Activated CD8-positive, alpha-beta memory T cell treated with anti-CD3 and anti-CD28 coated beads for 36 hours (primary cell): ENCODE measurements around the gene TRAPPC2B. TPM values are rescaled to one million over a fixed set of nuclear protein-coding genes. Genes with fewer than 3 reads are reported as not detected.

Source experiments
- CTCF ChIA-PET: fragments of 350-600 bp; sonication (Branson Sonifier 250); formaldehyde crosslinking; loops from one replicate; lab custom pipeline; 2021; ENCODE audit warnings: antibody characterized with exemption; lab: Charles Lee
- POLR2A ChIA-PET: fragments of 350-600 bp; sonication (Branson Sonifier 250); formaldehyde crosslinking; loops from one replicate; lab custom pipeline; 2021; ENCODE audit warnings: antibody characterized with exemption; lab: Charles Lee
- total RNA-seq, 2 experiments: library from RNA; stranded (reverse); gene quantifications; one replicate each; pipeline ENCODE4 v1.2.3, GENCODE V29; 2021

The TRAPPC2B gene
- 1 to 10 TPM; 5.6 to 7.1 TPM for total RNA-seq

- ChIA-PET POLR2A (interaction anchor here (0.6 to 1.7 kb wide), 2 partner anchors 26 to 820 kb away, joined by 3 to 5 read pairs; partner anchors contain the start of genes ZNF274 and ZNF548), CTCF (interaction anchor here (1.0 kb wide), 1 partner anchor 12 kb away, joined by 3 read pairs; the partner anchor contains the start of gene ZNF304)
Measured at GRCh38 chr19:57362997-57363687, at the start of gene TRAPPC2B, which contains the start of gene ZNF547. TSS of gene TRAPPC2B (plus strand) at chr19:57363551. CDS start at chr19:57364834, 1,283 bp downstream. TSS of gene ZNF547 (plus strand) at chr19:57363551. CDS start at chr19:57368556, 5,005 bp downstream.

- ChIA-PET POLR2A (no interaction called here), CTCF (no interaction called here)
Measured at GRCh38 chr19:57314146-57314545, 49.2 kb upstream of the TRAPPC2B start.

- ChIA-PET POLR2A (interaction anchor here (0.7 kb wide), 1 partner anchor 41 kb away, joined by 9 read pairs; no protein-coding TSS in a partner anchor), CTCF (interaction anchor here (0.6 kb wide), 1 partner anchor 67 kb away, joined by 3 read pairs; no protein-coding TSS in a partner anchor)
Measured at GRCh38 chr19:57317503-57317902, 45.8 kb upstream of the TRAPPC2B start.

- ChIA-PET CTCF (interaction anchor here (0.6 kb wide), 1 partner anchor 47 kb away, joined by 5 read pairs; no protein-coding TSS in a partner anchor), POLR2A (no interaction called here)
Measured at GRCh38 chr19:57319869-57320179, 43.5 kb upstream of the TRAPPC2B start.

GRCh38 chr19:57320180-57321084, 42.9 kb upstream of the TRAPPC2B start, which contains the start of gene ZNF543:
TSS of gene ZNF543 (plus strand) at chr19:57320472. CDS start at chr19:57320854, 382 bp downstream.
- POLR2A ChIA-PET, result interaction anchor here (0.8 kb wide), 1 partner anchor 79 kb away, joined by 3 read pairs; no protein-coding TSS in a partner anchor
- CTCF ChIA-PET, result no interaction called here

GRCh38 chr19:57321116-57321515, 42.2 kb upstream of the TRAPPC2B start:
- ChIA-PET CTCF (no interaction called here), POLR2A (interaction anchor here (0.8 kb wide), 1 partner anchor 80 kb away, joined by 3 read pairs; no protein-coding TSS in a partner anchor)

- ChIA-PET POLR2A (no interaction called here), CTCF (no interaction called here)
Measured at GRCh38 chr19:57321751-57322150, 41.6 kb upstream of the TRAPPC2B start.

- POLR2A ChIA-PET, result no interaction called here
Measured at GRCh38 chr19:57324992-57325391, 38.4 kb upstream of the TRAPPC2B start.

GRCh38 chr19:57327993-57328392, 35.4 kb upstream of the TRAPPC2B start:
- ChIA-PET POLR2A (no interaction called here), CTCF (no interaction called here)

More at GRCh38 chr19:57324992-57325391, 38.4 kb upstream of the TRAPPC2B start:
- CTCF ChIA-PET, result no interaction called here

GRCh38 chr19:57334191-57334590, 29.2 kb upstream of the TRAPPC2B start:
- POLR2A ChIA-PET, result interaction anchor here (0.6 kb wide), 1 partner anchor 36 kb away, joined by 4 read pairs; no protein-coding TSS in a partner anchor
- CTCF ChIA-PET, result no interaction called here

- POLR2A ChIA-PET, result no interaction called here
- CTCF ChIA-PET, result no interaction called here
Measured at GRCh38 chr19:57338877-57339276, 24.5 kb upstream of the TRAPPC2B start.

- ChIA-PET POLR2A (no interaction called here), CTCF (interaction anchor here (0.7 kb wide), 1 partner anchor 176 kb away, joined by 3 read pairs; no protein-coding TSS in a partner anchor)
Measured at GRCh38 chr19:57342582-57342981, 20.8 kb upstream of the TRAPPC2B start.

- CTCF ChIA-PET, result no interaction called here
- POLR2A ChIA-PET, result interaction anchor here (0.6 kb wide), 1 partner anchor 68 kb away, joined by 3 read pairs; no protein-coding TSS in a partner anchor
Measured at GRCh38 chr19:57348136-57348535, 15.2 kb upstream of the TRAPPC2B start.

GRCh38 chr19:57350877-57351805, 12.2 kb upstream of the TRAPPC2B start, which contains the start of gene ZNF304:
TSS of gene ZNF304 (plus strand) at chr19:57351271. CDS start at chr19:57351665, 394 bp downstream.
- ChIA-PET CTCF (interaction anchor here (1.1 kb wide), 1 partner anchor 13 kb away, joined by 3 read pairs; the partner anchor contains the start of genes TRAPPC2B and ZNF547), POLR2A (no interaction called here)

GRCh38 chr19:57351867-57352266, 11.5 kb upstream of the TRAPPC2B start:
- ChIA-PET POLR2A (no interaction called here), CTCF (interaction anchor here (1.1 kb wide), 1 partner anchor 12 kb away, joined by 3 read pairs; the partner anchor contains the start of genes TRAPPC2B and ZNF547)

GRCh38 chr19:57355916-57356315, 7.4 kb upstream of the TRAPPC2B start:
- CTCF ChIA-PET, result no interaction called here
- POLR2A ChIA-PET, result no interaction called here

GRCh38 chr19:57357406-57357805, 5.9 kb upstream of the TRAPPC2B start:
- POLR2A ChIA-PET, result no interaction called here
- CTCF ChIA-PET, result interaction anchor here (0.6 to 1.5 kb wide), 2 partner anchors 10 to 28 kb away, joined by 3 read pairs; no protein-coding TSS in a partner anchor

- ChIA-PET POLR2A (no interaction called here), CTCF (no interaction called here)
Measured at GRCh38 chr19:57359300-57359699, 4.1 kb upstream of the TRAPPC2B start.
